OCI-LY1 (cell line): Measurements from ENCODE around the gene SLC39A11.

Experiments
- H2AFZ ChIP-seq: fragments of 200-600 bp; sonication (generic), shearing (Covaris generic); 2 replicates; pipeline ENCODE4 v1.6.0; 2014; ENCODE audit warnings: antibody characterized with exemption, mild to moderate bottlenecking, low read length
- H3F3A ChIP-seq: fragments of 200-600 bp; sonication (generic), shearing (Covaris generic); 2 replicates; pipeline ENCODE4 v1.6.0; 2014; ENCODE audit warnings: mild to moderate bottlenecking, antibody characterized with exemption, low read length, moderate library complexity; ENCODE audit not compliant: insufficient read depth
- H3K27ac ChIP-seq: fragments of 200-600 bp; sonication (generic); 2 replicates; pipeline ENCODE4 v1.5.1; 2014; ENCODE audit warnings: low read length, mixed run types, mild to moderate bottlenecking, low read depth; ENCODE audit not compliant: poor library complexity, severe bottlenecking
- H3K27me3 ChIP-seq: fragments of 200-600 bp; sonication (generic); 2 replicates; pipeline ENCODE4 v1.6.0; 2014; ENCODE audit warnings: antibody characterized with exemption, mild to moderate bottlenecking, low read length, moderate library complexity; ENCODE audit not compliant: insufficient read depth
- H3K36me3 ChIP-seq: fragments of 200-600 bp; sonication (generic); 2 replicates; pipeline ENCODE4 v1.6.1; 2014; ENCODE audit warnings: mild to moderate bottlenecking, antibody characterized with exemption, low read length, moderate library complexity, mixed read lengths; ENCODE audit not compliant: insufficient read depth
- H3K4me1 ChIP-seq: fragments of 200-600 bp; sonication (generic); 2 replicates; pipeline ENCODE4 v1.5.1; 2014; ENCODE audit warnings: mild to moderate bottlenecking, low read length, moderate library complexity; ENCODE audit not compliant: insufficient read depth, severe bottlenecking
- H3K4me2 ChIP-seq: fragments of 200-600 bp; sonication (generic), shearing (Covaris generic); 2 replicates; pipeline ENCODE4 v1.6.1; 2014; ENCODE audit warnings: low read length
- H3K4me3 ChIP-seq: fragments of 200-600 bp; sonication (generic); 2 replicates; pipeline ENCODE4 v1.5.1; 2014; ENCODE audit warnings: low read length, low read depth, mild to moderate bottlenecking, mixed read lengths; ENCODE audit not compliant: poor library complexity, severe bottlenecking
- H3K79me2 ChIP-seq: fragments of 200-600 bp; shearing (Covaris generic); 2 replicates; pipeline ENCODE4 v1.6.1; 2016; ENCODE audit warnings: mixed run types, low read length, mixed read lengths; ENCODE audit not compliant: insufficient read depth
- H3K9ac ChIP-seq: fragments of 200-600 bp; sonication (generic), shearing (Covaris generic); 2 replicates; pipeline ENCODE4 v1.6.1; 2014; ENCODE audit warnings: mild to moderate bottlenecking, low read length, mixed read lengths
- H3K9me2 ChIP-seq: fragments of 200-600 bp; sonication (generic), shearing (Covaris generic); 2 replicates; pipeline ENCODE4 v1.6.1; 2014; ENCODE audit warnings: low read depth, mild to moderate bottlenecking, low read length, mixed read lengths
- H3K9me3 ChIP-seq: fragments of 200-600 bp; shearing (Covaris generic); 2 replicates; pipeline ENCODE4 v1.6.1; 2014; ENCODE audit warnings: low read length, mixed read lengths
- H4K20me1 ChIP-seq: fragments of 200-600 bp; sonication (generic), shearing (Covaris generic); 2 replicates; pipeline ENCODE4 v1.6.0; 2016; ENCODE audit warnings: mild to moderate bottlenecking, low read length; ENCODE audit not compliant: insufficient read depth
- EZH2 ChIP-seq: fragments of 200-600 bp; sonication (generic), shearing (Covaris generic); IDR thresholded peaks from 2 replicates; pipeline ENCODE4 v1.8.0; 2017; ENCODE audit warnings: borderline replicate concordance, mixed run types, mild to moderate bottlenecking, antibody characterized with exemption, low read length, moderate library complexity, mixed read lengths
- TF ChIP-seq, protein P1 (sequence below): fragments of 200-600 bp; sonication (generic), shearing (Covaris generic); IDR thresholded peaks from 2 replicates; pipeline ENCODE4 v1.5.1; 2017; ENCODE audit warnings: mild to moderate bottlenecking, antibody characterized with exemption, low read length, moderate library complexity, mixed read lengths

SLC39A11 gene

DNA sequence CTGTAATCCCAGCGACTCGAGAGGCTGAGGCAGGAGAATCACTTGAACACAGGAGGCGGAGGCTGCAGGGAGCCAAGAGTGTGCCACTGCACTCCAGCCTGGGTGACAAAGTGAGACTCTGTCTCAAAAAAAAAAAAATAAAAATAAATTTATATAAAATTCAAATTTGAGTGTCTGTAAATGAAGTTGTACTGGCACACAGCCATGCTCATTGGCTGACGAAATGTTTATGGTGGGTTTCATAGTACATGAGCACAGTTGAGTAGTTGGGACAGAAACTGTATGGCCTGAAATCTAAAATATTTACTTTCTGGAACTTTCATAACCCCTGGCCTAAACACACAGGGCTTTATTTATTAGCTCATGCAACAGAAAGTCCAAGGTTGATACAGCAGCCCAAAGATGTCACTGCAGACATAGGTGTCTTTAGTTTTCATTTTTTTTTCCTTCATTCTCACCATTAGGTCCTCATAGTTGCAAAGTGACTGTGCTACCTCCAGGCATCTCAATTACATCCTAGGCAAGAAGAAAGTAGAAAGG lies 355.3 kb downstream of the SLC39A11 start:
- no peaks in the 10 kb centered on the region for H4K20me1 ChIP-seq
- H3K9me2 ChIP-seq, result no peaks in the 10 kb centered on the region

DNA sequence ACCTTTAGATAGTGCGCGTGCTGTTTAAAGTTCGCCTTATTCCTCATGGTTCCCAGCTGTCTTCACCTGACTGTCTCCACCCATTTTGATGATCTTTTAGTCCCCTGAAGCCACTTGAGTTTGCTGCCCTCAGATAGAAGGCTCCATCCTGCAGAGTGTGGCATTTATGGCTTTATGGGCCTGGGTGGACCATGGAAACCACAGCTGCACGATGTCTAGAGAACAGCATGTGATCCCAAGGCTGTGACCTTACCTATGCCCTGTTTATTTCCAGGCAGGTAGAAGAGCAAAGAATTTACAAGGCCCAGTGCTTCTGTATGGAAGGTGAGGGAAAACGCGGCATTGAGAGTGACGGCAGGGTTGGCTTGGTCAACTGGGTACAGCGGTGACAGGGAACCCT lies 356.9 kb downstream of the SLC39A11 start:
- no peaks in the 10 kb centered on the region for H3K27me3 ChIP-seq
- H3K9ac ChIP-seq, result no peak overlapping the region
- H3K9me3 ChIP-seq, result no peaks in the 10 kb centered on the region
- no peaks in the 10 kb centered on the region for H3K4me1 ChIP-seq
- H3K9me2 ChIP-seq, result no peaks in the 10 kb centered on the region
- H3K79me2 ChIP-seq, result no peaks in the 10 kb centered on the region
- H4K20me1 ChIP-seq, result no peaks in the 10 kb centered on the region
- no peaks in the 10 kb centered on the region for H3F3A ChIP-seq
- H2AFZ ChIP-seq, result no peak overlapping the region
- 0 out of 2 replicates have a peak, but pooled peaks cover 3% of the 10 kb centered on the region for H3K36me3 ChIP-seq
- H3K4me3 ChIP-seq, result no peak overlapping the region
- no peak overlapping the region for H3K4me2 ChIP-seq
- TF ChIP-seq, protein P1, sequence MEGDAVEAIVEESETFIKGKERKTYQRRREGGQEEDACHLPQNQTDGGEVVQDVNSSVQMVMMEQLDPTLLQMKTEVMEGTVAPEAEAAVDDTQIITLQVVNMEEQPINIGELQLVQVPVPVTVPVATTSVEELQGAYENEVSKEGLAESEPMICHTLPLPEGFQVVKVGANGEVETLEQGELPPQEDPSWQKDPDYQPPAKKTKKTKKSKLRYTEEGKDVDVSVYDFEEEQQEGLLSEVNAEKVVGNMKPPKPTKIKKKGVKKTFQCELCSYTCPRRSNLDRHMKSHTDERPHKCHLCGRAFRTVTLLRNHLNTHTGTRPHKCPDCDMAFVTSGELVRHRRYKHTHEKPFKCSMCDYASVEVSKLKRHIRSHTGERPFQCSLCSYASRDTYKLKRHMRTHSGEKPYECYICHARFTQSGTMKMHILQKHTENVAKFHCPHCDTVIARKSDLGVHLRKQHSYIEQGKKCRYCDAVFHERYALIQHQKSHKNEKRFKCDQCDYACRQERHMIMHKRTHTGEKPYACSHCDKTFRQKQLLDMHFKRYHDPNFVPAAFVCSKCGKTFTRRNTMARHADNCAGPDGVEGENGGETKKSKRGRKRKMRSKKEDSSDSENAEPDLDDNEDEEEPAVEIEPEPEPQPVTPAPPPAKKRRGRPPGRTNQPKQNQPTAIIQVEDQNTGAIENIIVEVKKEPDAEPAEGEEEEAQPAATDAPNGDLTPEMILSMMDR, result no peak
- no peak for TF ChIP-seq EZH2
- no peak overlapping the region for H3K27ac ChIP-seq

More for the DNA sequence above, 355.3 kb downstream of the SLC39A11 start:
- no peak overlapping the region for H3K27ac ChIP-seq
- H2AFZ ChIP-seq, result no peak overlapping the region
- no peaks in the 10 kb centered on the region for H3K9me3 ChIP-seq
- no peaks in the 10 kb centered on the region for H3K79me2 ChIP-seq
- no peak overlapping the region for H3K9ac ChIP-seq
- TF ChIP-seq, protein P1, result no peak
- no peak for TF ChIP-seq EZH2
- H3K4me1 ChIP-seq, result no peaks in the 10 kb centered on the region
- H3K4me2 ChIP-seq, result no peak overlapping the region
- no peaks in the 10 kb centered on the region for H3K27me3 ChIP-seq
- 0 out of 2 replicates have a peak, but pooled peaks cover 3% of the 10 kb centered on the region for H3K36me3 ChIP-seq
- no peak overlapping the region for H3K4me3 ChIP-seq
- H3F3A ChIP-seq, result no peaks in the 10 kb centered on the region

DNA sequence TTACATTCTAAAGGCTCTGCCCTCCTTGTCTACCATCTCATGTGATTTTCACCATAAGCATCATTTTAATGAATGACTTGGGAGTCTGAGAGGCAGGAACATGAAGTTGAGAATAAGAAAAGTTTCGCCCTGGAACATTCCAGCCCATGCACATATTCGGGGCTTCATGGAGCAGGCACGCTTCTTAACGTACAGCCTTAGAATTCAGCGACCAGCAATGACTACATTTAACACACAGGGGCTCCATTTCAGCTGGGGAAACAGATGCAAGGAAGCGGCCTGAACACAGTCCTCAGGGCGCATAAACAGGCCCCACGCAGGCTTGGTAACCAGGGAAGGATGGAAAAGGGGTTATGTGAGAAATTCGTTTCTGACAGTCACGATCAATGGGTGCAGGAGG lies 357.4 kb downstream of the SLC39A11 start:
- H3K9ac ChIP-seq, result no peak overlapping the region
- TF ChIP-seq, protein P1, result no peak
- no peak for TF ChIP-seq EZH2
- 0 out of 2 replicates have a peak, but pooled peaks cover 3% of the 10 kb centered on the region for H3K36me3 ChIP-seq
- H3F3A ChIP-seq, result no peaks in the 10 kb centered on the region
- no peak overlapping the region for H3K27ac ChIP-seq
- no peaks in the 10 kb centered on the region for H4K20me1 ChIP-seq
- no peaks in the 10 kb centered on the region for H3K9me2 ChIP-seq
- no peaks in the 10 kb centered on the region for H3K79me2 ChIP-seq
- H3K27me3 ChIP-seq, result no peaks in the 10 kb centered on the region
- H2AFZ ChIP-seq, result no peak overlapping the region
- no peak overlapping the region for H3K4me3 ChIP-seq
- no peaks in the 10 kb centered on the region for H3K4me1 ChIP-seq
- no peaks in the 10 kb centered on the region for H3K9me3 ChIP-seq
- no peak overlapping the region for H3K4me2 ChIP-seq
